Measurements from ENCODE around the gene KRTAP5-10.
A peak's percentile ranks its signal among the peaks of the same experiment; 100 is the strongest.
"Not testable (repeated sequence)": the region's sequence is repeated elsewhere in the genome, so short reads cannot be mapped to it uniquely, and the experiment has no call there.

Gene KRTAP5-10

DNA sequence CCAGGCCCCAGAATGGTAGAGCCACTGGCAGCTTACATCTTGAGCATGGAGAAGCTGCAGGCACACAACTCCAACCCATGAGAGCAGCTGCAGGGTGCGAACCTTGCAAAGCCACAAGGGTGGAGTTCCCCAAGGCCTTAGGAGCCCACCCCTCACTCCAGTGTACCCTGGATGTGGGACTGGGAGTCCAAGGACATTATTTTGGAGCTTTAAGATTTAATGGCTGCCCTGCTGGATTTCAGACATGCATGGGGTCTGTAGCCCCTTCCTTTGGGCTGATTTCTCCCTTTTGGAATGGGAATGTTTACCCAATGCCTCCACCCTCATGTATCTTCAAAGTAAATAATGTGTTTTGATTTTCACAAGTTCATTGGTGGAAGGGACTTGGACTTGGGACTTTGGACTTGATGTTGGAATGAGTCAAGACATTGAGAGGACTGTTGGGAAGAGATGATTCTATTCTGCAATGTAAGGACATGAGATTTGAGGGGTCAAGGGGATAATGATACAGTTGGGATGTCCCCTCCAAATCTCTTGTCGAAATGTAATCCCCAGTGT is 39.3 kb upstream of the KRTAP5-10 start:
- Histone ChIP-seq H3K79me2 (ENCODE audit: control insufficient read depth, insufficient read depth, low read length, poor library complexity) (no peaks in the 10 kb centered on the region), H3K27ac (ENCODE audit: low read depth, low read length) (no peak overlapping the region), H4K8ac (ENCODE audit: low read depth, low read length) (no peak overlapping the region), H3K14ac (ENCODE audit: low read length) (no peak overlapping the region), H3K9me3 (ENCODE audit: insufficient read depth, low read depth, low read length) (peaks cover 6% of the 10 kb centered on the region), H3K4ac (ENCODE audit: low read depth, low read length) (no peak overlapping the region), H4K91ac (ENCODE audit: low read depth, low read length) (no peak overlapping the region), H3K4me2 (ENCODE audit: low read length) (no peak overlapping the region), H2BK120ac (ENCODE audit: insufficient read depth, low read length, poor library complexity) (no peak overlapping the region), H4K12ac (ENCODE audit: low read depth, low read length) (no peak overlapping the region), H3K4me1 (ENCODE audit: control insufficient read depth in 1 of 2, insufficient read depth in 2 of 2, low read length in 2 of 2) (no peaks in the 10 kb centered on the region), H3K36me3 (ENCODE audit: control insufficient read depth in 1 of 2, insufficient read depth in 2 of 2, low read length in 2 of 2) (no peaks in the 10 kb centered on the region), H3K27me3 (ENCODE audit: insufficient read depth, low read length) (no peaks in the 10 kb centered on the region), H3K18ac (ENCODE audit: low read length) (no peak overlapping the region), H2AFZ (ENCODE audit: insufficient read depth, low read length, poor library complexity) (no peak overlapping the region), H3K4me3 (ENCODE audit: low read depth, low read length) (no peak overlapping the region), H3K9ac (ENCODE audit: low read length) (no peak overlapping the region), H2BK12ac (ENCODE audit: low read length) (no peak overlapping the region), H2BK5ac (ENCODE audit: low read depth, low read length, poor library complexity) (no peak overlapping the region), H3K23ac (ENCODE audit: low read length) (no peak overlapping the region), H3K79me1 (ENCODE audit: low read length) (no peaks in the 10 kb centered on the region), H2AK5ac (ENCODE audit: low read length) (no peak overlapping the region)
- no CpG with 5 or more reads among the region's 2 CpGs for WGBS (ENCODE audit: extremely low coverage, insufficient coverage, insufficient read length)
- no peak for DNase-seq

DNA sequence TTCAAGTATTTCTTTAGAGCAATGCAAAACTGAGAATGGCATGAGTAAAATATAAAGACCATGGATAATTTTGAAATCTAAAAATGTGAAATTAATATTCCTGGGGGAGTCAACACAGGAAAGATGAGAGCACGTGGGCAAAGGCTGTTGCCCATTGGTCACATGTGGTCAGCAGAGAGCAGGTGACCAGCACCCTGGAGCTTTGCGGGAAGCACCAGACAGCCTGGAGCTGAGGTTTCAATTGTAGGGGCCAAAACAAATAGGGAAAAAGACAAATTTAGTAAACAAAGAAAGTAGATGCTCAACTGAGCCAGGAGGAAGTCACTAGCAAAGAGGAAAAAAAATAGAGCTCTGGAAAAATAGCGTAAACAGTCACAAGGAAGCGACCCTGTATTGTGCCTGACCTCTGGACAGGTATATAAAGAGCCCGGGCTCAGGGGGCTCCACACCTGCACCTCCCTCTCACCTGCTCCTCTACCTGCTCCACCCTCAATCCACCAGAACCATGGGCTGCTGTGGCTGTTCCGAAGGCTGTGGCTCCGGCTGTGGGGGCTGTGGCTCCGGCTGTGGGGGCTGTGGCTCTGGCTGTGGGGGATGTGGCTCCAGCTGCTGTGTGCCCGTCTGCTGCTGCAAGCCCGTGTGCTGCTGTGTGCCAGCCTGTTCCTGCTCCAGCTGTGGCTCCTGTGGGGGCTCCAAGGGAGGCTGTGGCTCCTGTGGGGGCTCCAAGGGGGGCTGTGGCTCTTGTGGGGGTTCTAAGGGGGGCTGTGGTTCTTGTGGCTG is 38.4 kb upstream of the KRTAP5-10 start, which contains the start of gene KRTAP5-7:
TSS of gene KRTAP5-7 (plus strand) at position 472 of the 780 bp plus-strand sequence. CDS start at position 506, 34 bp downstream.
- H2BK12ac ChIP-seq (ENCODE audit: low read length); H3K27me3 ChIP-seq (ENCODE audit: insufficient read depth, low read length); H4K12ac ChIP-seq (ENCODE audit: low read depth, low read length); H4K91ac ChIP-seq (ENCODE audit: low read depth, low read length); H2BK5ac ChIP-seq (ENCODE audit: low read depth, low read length, poor library complexity); H3K27ac ChIP-seq (ENCODE audit: low read depth, low read length); H3K18ac ChIP-seq (ENCODE audit: low read length); H3K4ac ChIP-seq (ENCODE audit: low read depth, low read length); H3K9me3 ChIP-seq (ENCODE audit: insufficient read depth, low read depth, low read length); H3K79me2 ChIP-seq (ENCODE audit: control insufficient read depth, insufficient read depth, low read length, poor library complexity); H3K9ac ChIP-seq (ENCODE audit: low read length); H3K4me1 ChIP-seq (ENCODE audit: control insufficient read depth in 1 of 2, insufficient read depth in 2 of 2, low read length in 2 of 2); H3K4me2 ChIP-seq (ENCODE audit: low read length); H2AFZ ChIP-seq (ENCODE audit: insufficient read depth, low read length, poor library complexity); H2AK5ac ChIP-seq (ENCODE audit: low read length); H3K14ac ChIP-seq (ENCODE audit: low read length); DNase-seq; H2BK120ac ChIP-seq (ENCODE audit: insufficient read depth, low read length, poor library complexity); H3K79me1 ChIP-seq (ENCODE audit: low read length); H3K36me3 ChIP-seq (ENCODE audit: control insufficient read depth in 1 of 2, insufficient read depth in 2 of 2, low read length in 2 of 2); H3K23ac ChIP-seq (ENCODE audit: low read length); H4K8ac ChIP-seq (ENCODE audit: low read depth, low read length): not testable (repeated sequence)
- WGBS (ENCODE audit: extremely low coverage, insufficient coverage, insufficient read length), result no CpG with 5 or more reads among the region's 10 CpGs
- H3K4me3 ChIP-seq (ENCODE audit: low read depth, low read length), result peak within 1 kb of the TSS; percentile 2

DNA sequence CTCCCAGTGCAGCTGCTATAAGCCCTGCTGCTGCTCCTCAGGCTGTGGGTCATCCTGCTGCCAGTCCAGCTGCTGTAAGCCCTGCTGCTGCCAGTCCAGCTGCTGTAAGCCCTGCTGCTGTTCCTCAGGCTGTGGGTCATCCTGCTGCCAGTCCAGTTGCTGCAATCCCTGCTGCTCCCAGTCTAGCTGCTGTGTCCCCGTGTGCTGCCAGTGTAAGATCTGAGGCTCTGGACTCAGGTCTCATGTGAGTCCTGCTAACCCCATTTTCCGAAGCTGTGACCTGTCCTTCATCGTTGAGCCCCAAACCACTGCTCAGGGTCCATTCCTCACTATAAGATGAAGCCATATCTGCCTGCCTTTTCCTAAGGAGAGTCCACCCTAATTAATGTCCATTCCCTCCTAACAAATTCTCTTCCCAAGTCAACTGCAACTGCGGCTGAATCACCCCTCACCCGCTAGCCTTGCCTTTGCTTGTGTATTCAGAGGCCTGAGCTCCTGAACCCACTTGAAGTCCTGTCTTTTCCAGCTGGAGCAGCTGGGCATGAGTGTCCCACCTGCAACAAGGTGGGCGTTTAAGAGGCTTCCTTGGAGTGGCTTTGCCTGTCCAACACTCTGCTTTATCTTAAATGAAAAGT is 37.7 kb upstream of the KRTAP5-10 start:
- no peak overlapping the region for H3K23ac ChIP-seq (ENCODE audit: low read length)
- no peaks in the 10 kb centered on the region for H3K36me3 ChIP-seq (ENCODE audit: control insufficient read depth in 1 of 2, insufficient read depth in 2 of 2, low read length in 2 of 2)
- no peaks in the 10 kb centered on the region for H3K79me1 ChIP-seq (ENCODE audit: low read length)
- DNase-seq, result no peak
- peak overlapping the region; percentile 2 for H3K4me3 ChIP-seq (ENCODE audit: low read depth, low read length)
- no peak overlapping the region for H2BK120ac ChIP-seq (ENCODE audit: insufficient read depth, low read length, poor library complexity)
- H4K91ac ChIP-seq (ENCODE audit: low read depth, low read length), result no peak overlapping the region
- no peak overlapping the region for H3K18ac ChIP-seq (ENCODE audit: low read length)
- no peaks in the 10 kb centered on the region for H3K4me1 ChIP-seq (ENCODE audit: control insufficient read depth in 1 of 2, insufficient read depth in 2 of 2, low read length in 2 of 2)
- no peak overlapping the region for H3K4me2 ChIP-seq (ENCODE audit: low read length)
- H4K12ac ChIP-seq (ENCODE audit: low read depth, low read length), result no peak overlapping the region
- no peak overlapping the region for H3K27ac ChIP-seq (ENCODE audit: low read depth, low read length)
- peaks cover 1% of the 10 kb centered on the region for H3K9me3 ChIP-seq (ENCODE audit: insufficient read depth, low read depth, low read length)
- H3K27me3 ChIP-seq (ENCODE audit: insufficient read depth, low read length), result no peaks in the 10 kb centered on the region
- H2AK5ac ChIP-seq (ENCODE audit: low read length), result no peak overlapping the region
- H3K14ac ChIP-seq (ENCODE audit: low read length), result no peak overlapping the region
- H2BK12ac ChIP-seq (ENCODE audit: low read length), result no peak overlapping the region
- no peak overlapping the region for H2AFZ ChIP-seq (ENCODE audit: insufficient read depth, low read length, poor library complexity)
- no peak overlapping the region for H3K9ac ChIP-seq (ENCODE audit: low read length)
- no peak overlapping the region for H3K4ac ChIP-seq (ENCODE audit: low read depth, low read length)
- H2BK5ac ChIP-seq (ENCODE audit: low read depth, low read length, poor library complexity), result no peak overlapping the region
- no peak overlapping the region for H4K8ac ChIP-seq (ENCODE audit: low read depth, low read length)
- no peaks in the 10 kb centered on the region for H3K79me2 ChIP-seq (ENCODE audit: control insufficient read depth, insufficient read depth, low read length, poor library complexity)
- no CpG with 5 or more reads among the region's 6 CpGs for WGBS (ENCODE audit: extremely low coverage, insufficient coverage, insufficient read length)

DNA sequence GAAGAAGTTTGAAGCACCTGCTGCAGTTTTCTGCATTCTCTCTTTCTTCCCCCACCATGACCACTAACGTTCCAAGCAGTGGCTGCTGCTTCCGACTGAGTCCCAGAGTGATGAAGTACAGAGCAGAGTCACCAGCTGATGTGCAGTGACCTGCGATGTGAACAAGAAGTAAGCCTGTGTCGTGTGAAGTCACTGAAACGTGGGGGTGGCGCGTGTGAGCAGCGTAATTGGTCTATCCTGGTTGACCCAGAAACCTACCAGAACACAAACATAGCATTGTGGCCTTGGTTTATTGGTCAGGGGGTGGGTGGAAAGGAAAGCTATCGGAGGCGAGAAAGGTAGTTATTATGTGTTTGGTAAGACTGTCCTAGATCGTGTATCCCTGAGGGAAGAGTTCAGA is 34.8 kb upstream of the KRTAP5-10 start:
- no peaks in the 10 kb centered on the region for H3K79me1 ChIP-seq (ENCODE audit: low read length)
- peaks cover 1% of the 10 kb centered on the region for H3K9me3 ChIP-seq (ENCODE audit: insufficient read depth, low read depth, low read length)
- DNase-seq, result no peak
- H3K4me1 ChIP-seq (ENCODE audit: control insufficient read depth in 1 of 2, insufficient read depth in 2 of 2, low read length in 2 of 2), result no peaks in the 10 kb centered on the region
- H3K9ac ChIP-seq (ENCODE audit: low read length), result no peak overlapping the region
- no peak overlapping the region for H4K91ac ChIP-seq (ENCODE audit: low read depth, low read length)
- H3K36me3 ChIP-seq (ENCODE audit: control insufficient read depth in 1 of 2, insufficient read depth in 2 of 2, low read length in 2 of 2), result no peaks in the 10 kb centered on the region
- no peak overlapping the region for H3K18ac ChIP-seq (ENCODE audit: low read length)
- H3K4me3 ChIP-seq (ENCODE audit: low read depth, low read length), result no peak overlapping the region
- H3K79me2 ChIP-seq (ENCODE audit: control insufficient read depth, insufficient read depth, low read length, poor library complexity), result no peaks in the 10 kb centered on the region
- no peak overlapping the region for H2BK12ac ChIP-seq (ENCODE audit: low read length)
- no peak overlapping the region for H3K4ac ChIP-seq (ENCODE audit: low read depth, low read length)
- no peak overlapping the region for H3K4me2 ChIP-seq (ENCODE audit: low read length)
- H2AFZ ChIP-seq (ENCODE audit: insufficient read depth, low read length, poor library complexity), result no peak overlapping the region
- H2AK5ac ChIP-seq (ENCODE audit: low read length), result no peak overlapping the region
- H4K12ac ChIP-seq (ENCODE audit: low read depth, low read length), result no peak overlapping the region
- H3K23ac ChIP-seq (ENCODE audit: low read length), result no peak overlapping the region
- H3K27ac ChIP-seq (ENCODE audit: low read depth, low read length), result no peak overlapping the region
- H2BK120ac ChIP-seq (ENCODE audit: insufficient read depth, low read length, poor library complexity), result no peak overlapping the region
- H3K27me3 ChIP-seq (ENCODE audit: insufficient read depth, low read length), result no peaks in the 10 kb centered on the region
- no peak overlapping the region for H3K14ac ChIP-seq (ENCODE audit: low read length)
- WGBS (ENCODE audit: extremely low coverage, insufficient coverage, insufficient read length), result no CpG with 5 or more reads among the region's 11 CpGs
- H2BK5ac ChIP-seq (ENCODE audit: low read depth, low read length, poor library complexity), result no peak overlapping the region
- no peak overlapping the region for H4K8ac ChIP-seq (ENCODE audit: low read depth, low read length)

Data from trophoblast cell (in vitro differentiated cells and primary cell).